HepG2 (cell line): ENCODE measurements around the gene KLF3. TPM values are rescaled to one million over a fixed set of nuclear protein-coding genes. Genes with fewer than 3 reads are reported as not detected.

Experiments
- ASH2L ChIP-seq: fragments of 300-600, 200-600 bp; sonication (generic); IDR thresholded peaks from 2 replicates; pipeline ENCODE4 v1.7.0; 2017; ENCODE audit warnings: low read depth, mild to moderate bottlenecking, moderate library complexity, mixed read lengths, low read length; ENCODE audit not compliant: insufficient read length
- ATF7-NPFF ChIP-seq: sonication (generic); formaldehyde crosslinking; IDR thresholded peaks from 2 replicates; pipeline ENCODE4 v1.8.1; 2023; ENCODE audit warnings: mild to moderate bottlenecking, low read depth, missing genetic modification reagents, moderate library complexity
- CBFB ChIP-seq: sonication (generic); formaldehyde crosslinking; IDR thresholded peaks from 2 replicates; pipeline ENCODE4 v1.4.0; 2020; ENCODE audit warnings: missing genetic modification reagents
- CEBPG ChIP-seq: IDR thresholded peaks from 2 replicates; pipeline ENCODE4 v1.6.1; 2016
- EED ChIP-seq: sonication (generic); formaldehyde crosslinking; IDR thresholded peaks from 2 replicates; pipeline ENCODE4 v1.5.0; 2020; ENCODE audit warnings: mild to moderate bottlenecking, missing genetic modification reagents
- ERF ChIP-seq: IDR thresholded peaks from 2 replicates; pipeline ENCODE4 v1.6.1; 2018; ENCODE audit warnings: missing biosample characterization, missing genetic modification reagents
- HDAC1 ChIP-seq: sonication (generic); formaldehyde crosslinking; IDR thresholded peaks from 2 replicates; pipeline ENCODE4 v1.5.1; 2020; ENCODE audit warnings: mild to moderate bottlenecking, missing genetic modification reagents
- KAT7 ChIP-seq: IDR thresholded peaks from 2 replicates; pipeline ENCODE4 v1.6.1; 2018; ENCODE audit warnings: borderline replicate concordance, missing compliant biosample characterization
- MTF2 ChIP-seq: sonication (generic); formaldehyde crosslinking; IDR thresholded peaks from 2 replicates; pipeline ENCODE4 v1.5.0; 2020; ENCODE audit warnings: missing genetic modification reagents, borderline replicate concordance
- WIZ ChIP-seq: sonication (generic); formaldehyde crosslinking; IDR thresholded peaks from 2 replicates; pipeline ENCODE4 v1.5.1; 2020; ENCODE audit warnings: mild to moderate bottlenecking, missing genetic modification reagents
- ZBTB21 ChIP-seq: sonication (generic); formaldehyde crosslinking; IDR thresholded peaks from 2 replicates; pipeline ENCODE4 v1.4.0; 2020; ENCODE audit warnings: missing genetic modification reagents
- ZFP36L2 ChIP-seq: sonication (generic); formaldehyde crosslinking; IDR thresholded peaks from 2 replicates; pipeline ENCODE4 v1.4.0; 2020; ENCODE audit warnings: missing genetic modification reagents
- ZMYM4 ChIP-seq: sonication (generic); formaldehyde crosslinking; IDR thresholded peaks from 2 replicates; pipeline ENCODE4 v1.8.1; 2023; ENCODE audit warnings: mild to moderate bottlenecking, missing genetic modification reagents
- ZNF230 ChIP-seq: sonication (generic); formaldehyde crosslinking; IDR thresholded peaks from 2 replicates; pipeline ENCODE4 v1.4.0; 2020; ENCODE audit warnings: mild to moderate bottlenecking, missing genetic modification reagents
- ZNF24 ChIP-seq: fragments of 450-650 bp; IDR thresholded peaks from 2 replicates; pipeline ENCODE4 v1.6.1; 2017; ENCODE audit warnings: antibody characterized with exemption, mild to moderate bottlenecking
- ZNF296 ChIP-seq: sonication (generic); formaldehyde crosslinking; conservative IDR thresholded peaks from 2 replicates; pipeline ENCODE4 v1.5.0; 2020; ENCODE audit warnings: mild to moderate bottlenecking, missing genetic modification reagents
- ZNF547 ChIP-seq: sonication (generic); formaldehyde crosslinking; IDR thresholded peaks from 2 replicates; pipeline ENCODE4 v1.5.1; 2020; ENCODE audit warnings: mild to moderate bottlenecking, missing genetic modification reagents
- ZNF556 ChIP-seq: sonication (generic); formaldehyde crosslinking; IDR thresholded peaks from 2 replicates; pipeline ENCODE4 v1.4.0; 2020; ENCODE audit warnings: mild to moderate bottlenecking, missing genetic modification reagents, borderline replicate concordance
- ZNF563 ChIP-seq: sonication (generic); formaldehyde crosslinking; IDR thresholded peaks from 2 replicates; pipeline ENCODE4 v1.8.0; 2022; ENCODE audit warnings: mild to moderate bottlenecking, moderate library complexity, missing genetic modification reagents
- ZNF644 ChIP-seq: IDR thresholded peaks from 2 replicates; pipeline ENCODE4 v1.6.1; 2016; ENCODE audit warnings: low read depth
- ZNF746 ChIP-seq: sonication (generic); formaldehyde crosslinking; IDR thresholded peaks from 2 replicates; pipeline ENCODE4 v1.8.0; 2022; ENCODE audit warnings: mild to moderate bottlenecking, missing genetic modification reagents
- ZNF788 ChIP-seq: sonication (generic); formaldehyde crosslinking; IDR thresholded peaks from 2 replicates; pipeline ENCODE4 v1.5.0; 2020; ENCODE audit warnings: mild to moderate bottlenecking, missing genetic modification reagents, borderline replicate concordance
- ZNF883 ChIP-seq: sonication (generic); formaldehyde crosslinking; IDR thresholded peaks from 2 replicates; pipeline ENCODE4 v1.5.1; 2020; ENCODE audit warnings: mild to moderate bottlenecking, missing genetic modification reagents; ENCODE audit errors: not compliant biosample characterization
- polyA plus RNA-seq, 8 experiments: library from polyadenylated mRNA; depleted of rRNA in 3 of 8; stranded (reverse) in 7 of 8; unstranded in 1 of 8; fragments of >200 nt; fragmentation: Illumina TruSeq in 4 of 8; extraction: Trizol in 4 of 8; gene quantifications; 2 replicates each; pipeline versions ENCODE4 v1.2.1 to v1.2.3, GENCODE V29; 2011 to 2016; ENCODE audit warnings: low read depth in 4 of 8, missing spikeins in 1 of 8, mixed read lengths in 1 of 8; ENCODE audit not compliant: insufficient read depth in 1 of 8
- total RNA-seq, 5 experiments: library from RNA; depleted of rRNA; stranded (reverse); fragments of >200 nt; fragmentation: Illumina TruSeq; extraction: Trizol; gene quantifications; 2 replicates each; pipeline ENCODE4 v1.2.3, GENCODE V29; 2016; ENCODE audit warnings: low read depth in 1 of 5
- TF ChIP-seq, protein P1 (sequence below): sonication (generic); formaldehyde crosslinking; IDR thresholded peaks from 2 replicates; pipeline ENCODE4 v1.5.1; 2020; ENCODE audit warnings: mild to moderate bottlenecking, missing genetic modification reagents, borderline replicate concordance
- TF ChIP-seq, protein P2 (sequence below): sonication (generic); formaldehyde crosslinking; IDR thresholded peaks from 2 replicates; pipeline ENCODE4 v1.4.0; 2020; ENCODE audit warnings: low read depth, mild to moderate bottlenecking, missing genetic modification reagents
- TF ChIP-seq, protein P3 (sequence below): sonication (generic); formaldehyde crosslinking; IDR thresholded peaks from 2 replicates; pipeline ENCODE4 v1.9.0; 2021; ENCODE audit warnings: missing genetic modification reagents, mild to moderate bottlenecking, borderline replicate concordance
- TF ChIP-seq, protein P4 (sequence below): sonication (generic); formaldehyde crosslinking; IDR thresholded peaks from 2 replicates; pipeline ENCODE4 v1.4.0; 2020; ENCODE audit warnings: missing genetic modification reagents

Gene KLF3
- total and polyA plus RNA-seq, 2 of the 13 experiments (the other 11 are each of a cell fraction or from before 2014, with no cell fraction given): 29.1 to 37.8 TPM

DNA sequence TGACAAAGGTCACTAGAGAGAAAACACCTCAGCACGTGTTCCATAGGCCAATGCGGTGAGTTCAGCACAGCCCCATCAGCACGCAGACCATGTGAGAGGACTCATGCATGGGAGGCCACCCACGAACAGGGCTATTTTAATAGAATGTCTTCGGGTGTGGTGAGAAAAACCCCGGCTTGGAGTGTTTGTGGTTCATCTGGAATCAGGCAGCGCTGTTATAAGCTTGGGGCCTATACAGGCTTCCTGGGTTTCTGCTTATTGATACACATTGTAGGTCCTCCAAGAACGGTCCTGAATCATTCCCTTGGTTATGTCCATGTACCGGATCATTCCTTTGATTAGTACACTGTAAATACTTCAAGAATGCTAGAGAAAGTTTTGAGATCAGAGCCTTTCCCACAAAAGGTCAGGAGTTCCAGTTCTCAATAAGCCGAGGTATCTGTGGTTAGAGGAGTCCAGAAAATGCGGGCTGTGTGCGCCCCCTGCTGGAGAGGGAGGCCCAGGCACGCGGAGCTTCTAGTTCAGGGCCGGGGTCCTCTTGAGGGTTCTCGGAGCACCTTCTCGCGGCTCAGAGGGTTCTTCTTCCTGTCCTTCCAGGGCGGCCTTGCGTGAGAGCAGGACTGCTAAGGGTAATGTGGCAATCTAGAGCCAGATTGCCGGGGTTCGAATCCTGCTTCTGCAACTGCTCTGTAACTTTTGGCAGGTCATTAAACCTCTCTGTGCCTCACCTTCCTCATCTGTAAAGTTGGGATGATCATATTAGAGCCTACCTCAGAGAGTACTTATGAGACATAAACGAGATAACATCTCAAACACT, 67.0 kb downstream of the KLF3 start (continued):
- TF ChIP-seq, protein P1, sequence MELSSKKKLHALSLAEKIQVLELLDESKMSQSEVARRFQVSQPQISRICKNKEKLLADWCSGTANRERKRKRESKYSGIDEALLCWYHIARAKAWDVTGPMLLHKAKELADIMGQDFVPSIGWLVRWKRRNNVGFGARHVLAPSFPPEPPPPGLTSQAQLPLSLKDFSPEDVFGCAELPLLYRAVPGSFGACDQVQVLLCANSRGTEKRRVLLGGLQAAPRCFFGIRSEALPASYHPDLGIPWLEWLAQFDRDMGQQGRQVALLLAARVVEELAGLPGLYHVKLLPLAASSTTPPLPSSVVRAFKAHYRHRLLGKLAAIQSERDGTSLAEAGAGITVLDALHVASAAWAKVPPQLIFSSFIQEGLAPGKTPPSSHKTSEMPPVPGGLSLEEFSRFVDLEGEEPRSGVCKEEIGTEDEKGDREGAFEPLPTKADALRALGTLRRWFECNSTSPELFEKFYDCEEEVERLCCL (CRISPR knock-in tag): no peak
- peak; percentile 34 for TF ChIP-seq ASH2L
- no peak for TF ChIP-seq ZNF746 (CRISPR knock-in tag)
- TF ChIP-seq ZNF24: no peak
- no peak for TF ChIP-seq MTF2
- TF ChIP-seq ERF (CRISPR knock-in tag): no peak
- TF ChIP-seq ZNF644 (CRISPR knock-in tag): no peak
- TF ChIP-seq HDAC1 (CRISPR knock-in tag): 0 out of 2 replicates have a peak, but pooled peaks have one; percentile 27
- TF ChIP-seq, protein P2, sequence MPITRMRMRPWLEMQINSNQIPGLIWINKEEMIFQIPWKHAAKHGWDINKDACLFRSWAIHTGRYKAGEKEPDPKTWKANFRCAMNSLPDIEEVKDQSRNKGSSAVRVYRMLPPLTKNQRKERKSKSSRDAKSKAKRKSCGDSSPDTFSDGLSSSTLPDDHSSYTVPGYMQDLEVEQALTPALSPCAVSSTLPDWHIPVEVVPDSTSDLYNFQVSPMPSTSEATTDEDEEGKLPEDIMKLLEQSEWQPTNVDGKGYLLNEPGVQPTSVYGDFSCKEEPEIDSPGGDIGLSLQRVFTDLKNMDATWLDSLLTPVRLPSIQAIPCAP: no peak
- TF ChIP-seq KAT7: no peak
- no peak for TF ChIP-seq ZFP36L2 (CRISPR knock-in tag)
- TF ChIP-seq ZNF788 (CRISPR knock-in tag): peak; percentile 49; the same call in 1 of the 2 replicates
- TF ChIP-seq, protein P3, sequence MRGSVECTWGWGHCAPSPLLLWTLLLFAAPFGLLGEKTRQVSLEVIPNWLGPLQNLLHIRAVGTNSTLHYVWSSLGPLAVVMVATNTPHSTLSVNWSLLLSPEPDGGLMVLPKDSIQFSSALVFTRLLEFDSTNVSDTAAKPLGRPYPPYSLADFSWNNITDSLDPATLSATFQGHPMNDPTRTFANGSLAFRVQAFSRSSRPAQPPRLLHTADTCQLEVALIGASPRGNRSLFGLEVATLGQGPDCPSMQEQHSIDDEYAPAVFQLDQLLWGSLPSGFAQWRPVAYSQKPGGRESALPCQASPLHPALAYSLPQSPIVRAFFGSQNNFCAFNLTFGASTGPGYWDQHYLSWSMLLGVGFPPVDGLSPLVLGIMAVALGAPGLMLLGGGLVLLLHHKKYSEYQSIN (CRISPR knock-in tag): no peak
- TF ChIP-seq ZNF547 (CRISPR knock-in tag): no peak
- TF ChIP-seq, protein P4, sequence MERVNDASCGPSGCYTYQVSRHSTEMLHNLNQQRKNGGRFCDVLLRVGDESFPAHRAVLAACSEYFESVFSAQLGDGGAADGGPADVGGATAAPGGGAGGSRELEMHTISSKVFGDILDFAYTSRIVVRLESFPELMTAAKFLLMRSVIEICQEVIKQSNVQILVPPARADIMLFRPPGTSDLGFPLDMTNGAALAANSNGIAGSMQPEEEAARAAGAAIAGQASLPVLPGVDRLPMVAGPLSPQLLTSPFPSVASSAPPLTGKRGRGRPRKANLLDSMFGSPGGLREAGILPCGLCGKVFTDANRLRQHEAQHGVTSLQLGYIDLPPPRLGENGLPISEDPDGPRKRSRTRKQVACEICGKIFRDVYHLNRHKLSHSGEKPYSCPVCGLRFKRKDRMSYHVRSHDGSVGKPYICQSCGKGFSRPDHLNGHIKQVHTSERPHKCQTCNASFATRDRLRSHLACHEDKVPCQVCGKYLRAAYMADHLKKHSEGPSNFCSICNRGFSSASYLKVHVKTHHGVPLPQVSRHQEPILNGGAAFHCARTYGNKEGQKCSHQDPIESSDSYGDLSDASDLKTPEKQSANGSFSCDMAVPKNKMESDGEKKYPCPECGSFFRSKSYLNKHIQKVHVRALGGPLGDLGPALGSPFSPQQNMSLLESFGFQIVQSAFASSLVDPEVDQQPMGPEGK (CRISPR knock-in tag): no peak
- no peak for TF ChIP-seq ZNF883 (CRISPR knock-in tag)
- 0 out of 2 replicates have a peak, but pooled peaks have one; percentile 66 for TF ChIP-seq EED (CRISPR knock-in tag)
- no peak for TF ChIP-seq WIZ (CRISPR knock-in tag)
- no peak for TF ChIP-seq CEBPG
- peak; percentile 57; the same call in 1 of the 2 replicates for TF ChIP-seq CBFB
- no peak for TF ChIP-seq ZNF563 (CRISPR knock-in tag)
- TF ChIP-seq ZBTB21 (CRISPR knock-in tag): no peak
- TF ChIP-seq ZNF556 (CRISPR knock-in tag): no peak
- no peak for TF ChIP-seq ZNF230 (CRISPR knock-in tag)
- TF ChIP-seq ZMYM4 (CRISPR knock-in tag): peak; percentile 52
- TF ChIP-seq ZNF296 (CRISPR knock-in tag): no peak
- TF ChIP-seq ATF7-NPFF (CRISPR knock-in tag): no peak
